ENCODE results near the gene SCAMP4.
"Not testable (repeated sequence)": the region's sequence is repeated elsewhere in the genome, so short reads cannot be mapped to it uniquely, and the experiment has no call there.

SCAMP4 gene

DNA sequence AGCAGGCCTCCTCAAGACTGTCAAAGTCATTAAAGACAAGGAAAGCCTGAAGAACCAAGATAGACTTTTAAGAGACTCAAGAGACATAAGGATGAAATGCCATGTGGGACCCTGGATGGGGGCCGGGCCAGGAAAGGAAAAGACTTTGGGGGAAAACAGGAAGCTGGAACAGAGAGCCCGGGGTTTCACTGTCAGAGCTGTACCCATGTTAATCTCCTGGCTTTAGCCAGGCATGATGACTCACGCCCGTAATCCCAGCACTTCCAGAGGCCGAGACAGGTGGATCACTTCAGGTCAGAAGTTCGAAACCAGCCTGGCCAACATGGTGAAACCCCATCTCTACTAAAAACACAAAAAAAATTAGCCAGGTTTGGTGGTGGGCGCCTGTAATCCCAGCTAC is 36.2 kb upstream of the SCAMP4 start:
- DNase-seq (ENCODE audit: low read depth), result no peak
- no peak overlapping the region for H3K4me3 ChIP-seq (ENCODE audit: low read depth, low read length)
- TF ChIP-seq, protein P1, sequence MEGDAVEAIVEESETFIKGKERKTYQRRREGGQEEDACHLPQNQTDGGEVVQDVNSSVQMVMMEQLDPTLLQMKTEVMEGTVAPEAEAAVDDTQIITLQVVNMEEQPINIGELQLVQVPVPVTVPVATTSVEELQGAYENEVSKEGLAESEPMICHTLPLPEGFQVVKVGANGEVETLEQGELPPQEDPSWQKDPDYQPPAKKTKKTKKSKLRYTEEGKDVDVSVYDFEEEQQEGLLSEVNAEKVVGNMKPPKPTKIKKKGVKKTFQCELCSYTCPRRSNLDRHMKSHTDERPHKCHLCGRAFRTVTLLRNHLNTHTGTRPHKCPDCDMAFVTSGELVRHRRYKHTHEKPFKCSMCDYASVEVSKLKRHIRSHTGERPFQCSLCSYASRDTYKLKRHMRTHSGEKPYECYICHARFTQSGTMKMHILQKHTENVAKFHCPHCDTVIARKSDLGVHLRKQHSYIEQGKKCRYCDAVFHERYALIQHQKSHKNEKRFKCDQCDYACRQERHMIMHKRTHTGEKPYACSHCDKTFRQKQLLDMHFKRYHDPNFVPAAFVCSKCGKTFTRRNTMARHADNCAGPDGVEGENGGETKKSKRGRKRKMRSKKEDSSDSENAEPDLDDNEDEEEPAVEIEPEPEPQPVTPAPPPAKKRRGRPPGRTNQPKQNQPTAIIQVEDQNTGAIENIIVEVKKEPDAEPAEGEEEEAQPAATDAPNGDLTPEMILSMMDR (conservative IDR thresholded peaks at IDR 0.05; ENCODE audit: low read depth, low read length), result no peak

DNA sequence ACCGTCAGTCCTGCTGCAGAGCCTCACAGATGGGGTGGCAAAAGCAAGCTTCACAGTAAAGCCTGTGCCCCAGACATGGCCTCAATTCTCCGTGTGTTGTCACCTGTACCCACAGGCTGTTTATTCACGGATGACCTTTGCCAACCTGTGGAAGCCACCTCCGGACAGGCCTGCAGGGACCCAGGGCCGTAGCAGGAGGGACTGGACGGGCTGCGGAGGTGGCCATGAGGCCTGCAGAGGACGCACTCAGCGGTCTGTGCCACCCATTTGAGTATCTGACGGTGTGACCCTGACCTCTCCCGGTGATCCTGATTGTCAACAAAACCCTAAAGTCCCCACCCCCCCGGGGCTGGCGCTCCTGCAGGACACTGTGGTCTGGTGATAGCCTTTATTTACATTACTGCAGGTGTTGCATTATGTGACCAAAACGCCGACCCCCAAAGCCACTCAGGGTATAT is 34.0 kb upstream of the SCAMP4 start:
- TF ChIP-seq, protein P1 (conservative IDR thresholded peaks at IDR 0.05; ENCODE audit: low read depth, low read length), result no peak

DNA sequence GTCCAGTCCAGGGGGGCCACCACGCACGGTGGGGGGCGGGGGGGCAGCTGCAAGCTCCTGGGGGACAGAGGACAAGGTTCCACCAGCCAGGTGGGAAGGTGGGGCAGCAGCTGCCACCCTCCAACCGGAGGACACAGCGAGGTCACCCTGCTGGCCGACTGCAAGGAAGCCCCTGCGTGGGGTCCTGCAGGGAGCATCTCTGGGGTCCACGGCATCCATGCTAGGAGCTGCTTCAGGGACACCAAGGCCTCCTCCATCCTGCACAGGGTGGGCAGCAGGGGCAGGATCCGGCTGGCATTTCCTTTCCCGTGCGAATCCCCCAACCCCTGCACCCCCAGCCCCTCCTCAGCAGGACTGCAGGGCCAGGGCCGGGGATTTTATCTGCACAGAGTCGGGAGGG is 33.6 kb upstream of the SCAMP4 start:
- DNase-seq (ENCODE audit: low read depth), result no peak
- TF ChIP-seq, protein P1 (conservative IDR thresholded peaks at IDR 0.05; ENCODE audit: low read depth, low read length), result no peak
- H3K4me3 ChIP-seq (ENCODE audit: low read depth, low read length), result no peak overlapping the region

More for the DNA sequence above, 34.0 kb upstream of the SCAMP4 start:
- DNase-seq (ENCODE audit: low read depth), result no peak
- no peak overlapping the region for H3K4me3 ChIP-seq (ENCODE audit: low read depth, low read length)

DNA sequence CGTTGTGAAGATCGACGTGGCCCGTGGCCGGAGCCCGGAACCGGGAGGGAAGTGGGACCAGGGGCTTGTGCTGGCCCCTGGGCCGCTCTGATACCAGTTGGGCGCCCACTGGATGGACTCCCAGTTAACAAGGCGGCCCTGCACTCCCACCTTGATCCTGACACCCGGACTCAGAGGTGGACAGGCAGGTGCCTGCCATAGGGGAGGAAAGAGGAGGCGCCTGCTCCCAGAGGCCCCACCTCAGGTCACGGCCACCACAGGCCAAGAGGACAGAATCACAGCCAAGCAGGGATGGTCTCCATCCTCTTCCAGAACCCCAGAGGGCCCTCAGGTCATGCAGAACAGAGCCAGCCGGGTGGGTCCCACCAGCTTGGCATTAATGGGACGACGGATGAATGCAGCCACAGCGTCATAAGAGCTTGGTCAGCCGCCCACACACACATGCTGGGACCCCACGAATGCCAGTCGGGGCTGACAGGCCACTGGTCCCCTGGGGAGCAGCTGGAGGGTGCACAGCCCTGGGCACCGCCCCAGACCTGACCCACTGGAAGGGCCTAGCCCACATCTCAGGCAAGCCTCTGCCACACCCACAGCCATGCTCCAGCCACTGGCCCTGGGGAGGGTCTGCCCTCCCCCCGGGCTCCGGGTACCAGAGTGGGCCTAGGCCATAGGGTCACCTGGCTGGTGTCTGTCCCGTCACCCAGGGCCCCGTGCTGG is 32.2 kb upstream of the SCAMP4 start:
- no peak overlapping the region for H3K4me3 ChIP-seq (ENCODE audit: low read depth, low read length)
- DNase-seq (ENCODE audit: low read depth), result no peak
- TF ChIP-seq, protein P1 (conservative IDR thresholded peaks at IDR 0.05; ENCODE audit: low read depth, low read length), result no peak

DNA sequence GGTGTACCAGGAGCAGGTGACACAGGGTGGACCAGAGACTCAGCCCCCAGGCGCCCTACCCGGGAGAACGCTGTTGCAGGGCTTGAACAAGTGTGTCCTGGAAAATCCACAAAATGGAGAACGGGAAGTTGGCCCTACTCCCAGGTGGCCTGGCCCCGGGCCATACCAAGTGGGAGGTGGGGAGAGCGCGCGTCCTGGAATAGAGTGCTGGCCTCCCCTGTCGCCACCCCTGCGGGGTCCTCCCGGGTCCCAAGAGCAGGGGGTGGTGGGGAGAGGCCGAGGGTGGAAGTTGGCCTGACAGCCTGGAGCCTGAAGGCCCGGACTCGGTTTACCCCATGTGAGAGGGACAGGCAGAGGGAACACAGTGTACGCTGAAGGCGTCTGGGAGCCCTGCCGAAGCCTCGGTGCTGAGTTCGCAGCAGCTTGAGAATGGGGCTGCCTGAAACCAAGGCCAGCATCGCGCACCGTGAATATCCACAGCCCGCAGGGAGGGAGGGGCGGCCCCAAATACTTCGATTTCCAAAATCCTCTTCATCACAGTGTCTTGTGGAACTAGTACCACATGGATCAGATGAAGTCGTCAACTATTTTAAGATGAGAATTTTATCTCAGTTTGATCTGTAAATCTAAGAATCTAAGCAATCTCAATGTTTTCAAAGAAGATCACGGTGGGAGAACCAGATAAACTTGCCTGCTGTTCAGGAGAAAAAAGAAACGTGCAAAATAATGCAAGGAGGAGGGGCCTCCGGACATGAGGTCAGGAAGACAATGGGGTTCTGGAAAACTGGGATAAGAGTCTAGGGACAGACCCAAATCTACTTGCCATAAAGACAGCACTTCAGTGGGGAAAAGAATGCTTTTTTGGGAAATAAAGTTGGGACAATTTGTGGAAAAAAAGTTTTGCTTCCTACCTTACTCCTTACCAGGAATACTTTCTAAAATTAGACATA is 31.4 kb upstream of the SCAMP4 start:
- TF ChIP-seq, protein P1 (conservative IDR thresholded peaks at IDR 0.05; ENCODE audit: low read depth, low read length), result no peak
- no peak overlapping the region for H3K4me3 ChIP-seq (ENCODE audit: low read depth, low read length)
- no peak for DNase-seq (ENCODE audit: low read depth)

DNA sequence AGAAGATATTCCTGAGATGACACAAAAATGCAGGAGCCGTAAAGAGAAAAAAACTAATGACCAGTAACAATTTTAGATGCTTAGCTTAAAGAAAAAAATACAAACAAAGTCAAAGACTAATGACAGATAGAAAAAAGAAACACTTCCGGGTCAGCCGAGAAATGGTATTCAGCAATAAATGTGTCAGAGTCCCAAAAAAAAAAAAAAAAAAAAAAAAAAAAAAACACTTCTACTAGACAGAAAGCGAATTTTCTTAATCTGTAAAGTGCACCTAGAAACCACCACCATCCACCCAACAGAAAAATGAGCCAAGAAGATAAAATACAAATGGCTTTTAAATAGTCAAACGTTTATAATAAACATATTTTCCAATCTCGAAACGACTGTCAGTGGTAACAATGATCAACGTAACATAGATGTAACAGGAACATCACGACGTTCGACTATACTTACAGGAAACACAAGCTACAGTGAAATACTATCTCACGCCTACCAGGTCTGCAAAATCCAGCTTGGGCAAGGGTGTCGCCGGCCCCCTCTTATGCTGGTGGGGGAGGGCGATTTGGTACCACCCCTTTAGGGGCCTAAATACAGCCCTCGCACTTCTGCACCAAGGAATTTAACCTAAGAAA is 30.5 kb upstream of the SCAMP4 start:
- TF ChIP-seq, protein P1 (conservative IDR thresholded peaks at IDR 0.05; ENCODE audit: low read depth, low read length), result no peak
- H3K4me3 ChIP-seq (ENCODE audit: low read depth, low read length), result peak overlapping the region; percentile 95
- no peak for DNase-seq (ENCODE audit: low read depth)

DNA sequence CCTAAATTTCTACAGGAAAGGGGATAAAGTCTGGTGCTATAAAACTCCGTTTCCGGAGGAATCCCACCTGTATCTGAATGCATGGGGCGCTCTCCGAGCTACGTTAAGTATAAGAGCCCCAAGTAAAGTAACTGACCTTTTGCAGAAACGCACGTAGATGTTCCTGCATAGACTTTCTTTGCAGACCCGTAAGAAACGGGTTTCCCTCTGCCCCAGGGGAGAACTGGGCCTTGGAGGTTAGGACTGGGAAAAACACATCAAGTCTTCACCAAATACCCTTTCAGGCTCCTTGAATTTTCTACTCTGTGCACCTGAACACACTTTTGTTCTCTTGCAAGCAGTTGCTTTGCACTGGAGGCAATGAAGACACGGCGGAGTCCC is 29.9 kb upstream of the SCAMP4 start:
- peak overlapping the region; percentile 95 for H3K4me3 ChIP-seq (ENCODE audit: low read depth, low read length)
- DNase-seq (ENCODE audit: low read depth), result not testable (repeated sequence)

All from choroid plexus epithelial cell (primary cell).